Thyroid gland (tissue), 4 donors: Measurements from ENCODE around the gene RPL27A.

Source experiments
- CTCF ChIP-seq, 6 experiments: fragments of 200-600 bp in 3 of 6; fragments of 450-650 bp in 3 of 6; sonication (generic) in 3 of 6; IDR thresholded peaks; one replicate each; pipeline ENCODE4 v1.5.1; 2016 to 2019; ENCODE audit warnings: antibody characterized with exemption in 6 of 6, mild to moderate bottlenecking in 2 of 6, inconsistent platforms in 1 of 6, moderate library complexity in 1 of 6
- POLR2A ChIP-seq, 2 donors: fragments of 450-650 bp; IDR thresholded peaks; one replicate each; pipeline ENCODE4 v1.6.1; 2017; ENCODE audit warnings: antibody characterized with exemption in 2 of 2, mild to moderate bottlenecking in 2 of 2, moderate library complexity in 1 of 2

GRCh38 chr11:8634498-8634897 is 48.1 kb upstream of the RPL27A start:
- TF ChIP-seq CTCF (IDR thresholded peaks at IDR 0.05) (no peak), POLR2A (IDR thresholded peaks at IDR 0.05) (no peak)
